HG03095 (cell line): ENCODE measurements around the gene HAGH.

Experiments
- ATAC-seq: cut with Tn5 transposase; IDR thresholded peaks from one replicate; pipeline ENCODE4 v1.9.1; 2021; ENCODE audit warnings: moderate library complexity; ENCODE audit not compliant: unreplicated experiment

Gene HAGH

DNA sequence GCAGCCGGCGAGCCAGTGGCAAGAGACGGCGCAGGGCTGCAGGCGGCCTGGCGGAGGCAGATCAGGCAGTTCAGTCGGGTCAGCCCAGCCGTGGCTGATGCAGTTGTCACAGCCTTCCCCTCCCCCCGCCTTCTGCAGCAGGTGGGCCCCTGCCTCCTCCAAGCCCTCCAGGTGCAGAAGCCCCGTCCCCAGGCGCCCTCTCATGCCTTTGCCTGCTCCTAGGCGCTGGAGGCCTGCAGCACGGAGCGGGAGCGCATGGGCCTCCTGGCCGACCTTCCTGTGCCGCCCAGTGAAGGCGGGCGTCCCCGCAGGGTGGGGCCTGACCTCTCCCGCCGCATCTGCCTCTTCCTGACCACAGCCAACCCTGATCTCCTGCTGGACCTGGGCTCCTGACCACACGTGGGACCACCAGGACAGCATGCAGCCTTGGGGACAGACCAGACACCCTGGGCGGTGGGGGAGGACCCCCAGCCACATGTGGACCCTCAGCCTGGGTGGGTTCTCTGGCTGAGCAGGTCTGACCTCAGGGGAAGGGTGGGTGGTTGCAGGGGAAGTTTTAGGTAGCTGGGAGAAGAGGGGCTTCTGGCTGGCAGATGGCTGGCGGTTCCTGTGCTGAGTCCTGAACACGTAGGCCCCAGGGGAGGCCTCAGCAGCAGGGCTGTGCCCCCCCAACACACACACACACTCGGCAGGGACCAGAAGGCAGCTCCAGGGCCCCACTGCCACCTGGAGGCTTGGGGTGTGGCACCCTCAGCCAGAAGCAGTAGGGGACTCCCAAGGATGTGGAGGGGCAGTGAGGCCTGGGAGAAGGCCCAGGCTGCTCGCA, 50.6 kb downstream of the HAGH start:
- ATAC-seq = no peak

GRCh38 chr16:1775006-1775845, 51.4 kb downstream of the HAGH start:
- no peak for ATAC-seq

DNA sequence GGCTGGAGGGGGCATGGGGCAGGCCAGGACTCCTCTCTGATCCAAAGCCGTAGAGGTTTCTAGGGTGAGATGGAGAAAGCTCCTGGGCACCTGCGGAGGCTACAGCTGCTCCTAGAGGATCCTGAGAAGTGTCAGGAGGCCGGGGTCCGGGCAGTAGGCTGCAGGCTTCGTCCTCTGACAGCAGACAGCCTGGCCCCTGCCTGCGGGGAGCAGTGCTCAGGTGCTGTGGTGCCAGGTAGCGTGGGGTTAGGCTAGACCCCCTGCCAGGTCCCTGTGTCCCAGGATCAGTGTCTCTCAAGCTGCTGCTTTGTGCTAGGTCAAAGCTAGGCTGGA, 52.2 kb downstream of the HAGH start:
- ATAC-seq = no peak

DNA sequence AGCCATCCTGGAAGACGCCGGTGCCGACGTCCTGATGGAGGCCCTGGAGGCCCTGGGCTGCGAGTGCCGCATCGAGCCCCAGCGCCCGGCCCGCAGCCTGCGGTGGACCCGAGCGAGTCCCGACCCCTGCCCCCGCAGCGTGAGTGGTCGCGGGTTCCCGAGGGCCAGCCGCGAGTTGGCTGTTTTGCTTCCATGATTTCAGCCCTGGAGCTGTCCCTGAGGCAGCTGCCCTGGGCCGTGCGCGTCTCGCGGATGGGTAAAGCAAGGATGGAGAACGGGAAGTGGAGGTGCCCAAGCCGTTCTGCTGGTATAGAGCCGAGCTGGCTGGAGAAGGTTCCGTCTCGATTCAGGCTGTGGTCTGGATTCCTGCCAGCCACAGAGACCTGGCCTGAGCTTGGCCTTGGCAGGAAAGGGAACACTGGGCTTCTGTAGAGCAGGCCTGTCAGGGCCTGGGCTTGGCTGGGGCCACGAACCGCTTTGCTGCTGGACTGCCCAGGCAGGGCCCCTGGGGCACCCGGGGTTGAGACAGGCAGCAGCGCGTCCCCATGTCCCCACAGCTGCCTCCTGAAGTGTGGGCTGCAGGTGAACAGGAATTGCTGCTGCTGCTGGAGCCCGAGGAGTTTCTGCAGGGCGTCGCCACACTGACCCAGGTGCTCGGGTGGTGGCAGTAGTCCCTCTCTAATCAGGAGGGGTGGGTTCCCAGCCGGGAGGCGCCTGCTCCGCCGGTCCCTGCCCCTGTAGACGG, 52.8 kb downstream of the HAGH start:
- no peak for ATAC-seq

DNA sequence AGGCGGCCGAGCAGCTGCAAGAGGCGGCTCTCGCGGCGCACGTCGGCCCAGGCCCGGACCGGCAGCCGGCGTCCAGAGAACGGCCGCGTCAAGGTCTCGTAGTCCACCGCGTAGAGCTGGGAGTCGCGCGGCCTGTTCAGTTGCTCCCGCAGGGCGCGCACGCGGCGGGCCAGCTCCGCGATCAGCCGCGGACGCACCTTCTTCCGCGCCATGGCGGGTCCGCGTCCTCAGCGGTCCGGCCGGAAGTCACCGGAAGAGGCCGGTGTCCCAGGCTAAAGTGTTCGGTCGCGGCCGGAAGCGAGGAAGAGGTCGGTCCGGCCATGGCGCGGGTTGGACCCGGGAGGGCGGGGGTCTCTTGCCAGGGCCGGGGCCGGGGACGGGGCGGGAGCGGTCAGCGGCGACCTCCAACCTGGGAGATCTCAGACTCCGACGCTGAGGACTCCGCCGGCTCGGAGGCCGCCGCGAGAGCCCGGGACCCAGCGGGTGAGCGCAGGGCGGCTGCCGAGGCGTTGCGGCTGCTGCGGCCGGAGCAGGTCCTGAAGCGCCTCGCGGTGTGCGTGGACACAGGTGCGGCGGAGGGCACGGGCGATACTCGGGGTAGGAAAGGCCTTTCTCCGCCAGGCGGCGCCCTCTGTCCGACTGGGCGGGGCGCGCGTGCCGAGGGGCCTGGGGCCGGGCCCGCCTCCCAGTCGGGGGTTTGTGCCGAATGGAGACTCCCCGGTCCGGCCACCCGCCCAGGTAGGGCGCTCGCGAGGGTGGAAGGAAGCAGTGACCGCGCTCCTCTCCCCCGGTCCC, 53.5 kb downstream of the HAGH start, which contains the start of gene MRPS34:
TSS of gene MRPS34 (minus strand) at position 227 of the 795 bp plus-strand sequence. CDS start at position 212, 15 bp downstream.
- ATAC-seq = no peak

DNA sequence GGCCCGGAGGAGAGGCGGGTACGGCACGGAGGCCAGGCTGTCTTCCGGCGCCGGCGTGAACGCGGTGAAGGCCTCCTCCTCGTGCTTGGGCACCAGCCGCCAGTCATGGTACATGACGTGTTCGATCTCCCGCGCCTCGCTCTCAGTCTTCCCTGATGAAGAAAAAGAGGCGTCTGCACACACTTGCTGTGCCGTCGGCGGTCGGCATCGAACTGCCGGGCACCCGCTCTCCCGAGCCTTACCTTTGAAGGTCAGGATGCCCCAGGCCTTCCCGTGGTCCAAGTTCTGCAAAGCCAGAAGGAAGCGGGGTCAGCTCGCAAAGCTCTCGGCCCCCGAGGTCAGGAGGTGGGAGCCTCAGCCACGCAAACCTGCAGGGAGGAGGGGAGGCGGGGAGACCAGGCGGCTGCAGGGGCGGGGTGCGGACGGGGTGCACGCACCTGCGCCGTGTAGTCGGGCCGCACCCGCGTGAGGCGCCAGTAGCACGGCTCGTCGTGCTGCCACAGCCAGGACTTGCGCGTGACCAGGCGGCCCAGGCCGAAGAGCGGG, 54.2 kb downstream of the HAGH start, which contains the start of gene EME2:
TSS of gene EME2 (plus strand) at position 449 of the 546 bp plus-strand sequence. CDS start 418 bp downstream, outside the sequence.
- no peak for ATAC-seq

DNA sequence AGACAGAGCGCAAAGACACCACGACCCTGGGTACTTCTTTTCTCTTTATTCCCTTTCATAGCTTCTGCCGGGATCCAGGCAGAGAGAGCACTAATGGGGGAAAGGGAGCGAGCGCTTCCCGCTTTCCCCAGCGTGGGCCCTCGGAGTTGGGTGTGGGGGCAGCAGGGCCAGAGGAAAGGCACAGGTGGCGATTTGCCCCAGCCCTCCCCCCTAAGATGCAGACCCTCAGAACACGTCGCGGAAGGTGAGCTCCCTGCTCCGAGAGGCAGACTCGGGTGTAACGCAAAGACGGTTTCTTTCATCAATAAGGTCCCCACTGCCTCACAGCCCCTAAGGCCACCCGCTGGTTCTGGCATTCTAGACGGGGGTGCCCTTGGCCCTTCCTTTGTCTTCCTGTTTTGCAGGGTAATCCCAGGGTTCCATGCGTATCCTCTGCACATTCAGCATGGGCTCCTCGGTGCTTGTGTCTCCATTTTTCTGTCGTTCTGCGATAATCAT, 54.7 kb downstream of the HAGH start:
- ATAC-seq = no peak

DNA sequence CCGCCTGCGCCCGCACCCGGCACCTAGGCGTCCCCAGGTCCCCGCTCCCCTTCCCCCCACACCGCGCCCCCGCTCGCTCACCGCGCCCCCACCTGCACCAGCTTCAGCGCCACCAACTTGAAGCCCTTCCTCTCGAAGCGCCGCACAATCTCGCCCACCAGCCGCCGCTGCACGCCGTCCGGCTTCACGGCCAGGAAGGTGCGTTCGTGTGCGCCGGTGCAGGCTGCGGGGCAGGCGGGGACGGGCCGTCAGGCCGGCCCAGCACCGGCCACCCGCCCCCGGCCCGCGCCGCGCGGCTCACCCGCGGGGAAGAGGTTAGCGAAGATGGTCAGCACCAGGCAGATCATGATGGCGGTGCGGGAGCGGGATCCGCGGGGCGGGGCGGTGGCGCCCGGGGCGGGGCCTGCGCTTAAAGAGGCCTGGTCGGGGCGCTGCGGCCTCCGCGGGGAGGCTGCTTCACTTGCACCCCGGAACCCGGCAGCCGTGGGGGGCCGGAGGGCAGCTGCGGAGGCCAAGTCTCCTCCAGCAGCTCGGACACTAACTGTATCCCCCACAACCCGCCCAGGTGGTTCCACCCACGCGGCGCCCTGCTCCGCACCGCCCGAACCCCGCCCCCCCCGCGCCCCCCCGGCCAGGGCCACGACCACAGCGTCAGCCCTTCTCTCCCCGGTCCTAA, 55.3 kb downstream of the HAGH start, which contains the start of gene NME3:
TSS of gene NME3 (minus strand) at position 356 of the 676 bp plus-strand sequence. CDS start at position 347, 9 bp downstream.
- no peak for ATAC-seq

DNA sequence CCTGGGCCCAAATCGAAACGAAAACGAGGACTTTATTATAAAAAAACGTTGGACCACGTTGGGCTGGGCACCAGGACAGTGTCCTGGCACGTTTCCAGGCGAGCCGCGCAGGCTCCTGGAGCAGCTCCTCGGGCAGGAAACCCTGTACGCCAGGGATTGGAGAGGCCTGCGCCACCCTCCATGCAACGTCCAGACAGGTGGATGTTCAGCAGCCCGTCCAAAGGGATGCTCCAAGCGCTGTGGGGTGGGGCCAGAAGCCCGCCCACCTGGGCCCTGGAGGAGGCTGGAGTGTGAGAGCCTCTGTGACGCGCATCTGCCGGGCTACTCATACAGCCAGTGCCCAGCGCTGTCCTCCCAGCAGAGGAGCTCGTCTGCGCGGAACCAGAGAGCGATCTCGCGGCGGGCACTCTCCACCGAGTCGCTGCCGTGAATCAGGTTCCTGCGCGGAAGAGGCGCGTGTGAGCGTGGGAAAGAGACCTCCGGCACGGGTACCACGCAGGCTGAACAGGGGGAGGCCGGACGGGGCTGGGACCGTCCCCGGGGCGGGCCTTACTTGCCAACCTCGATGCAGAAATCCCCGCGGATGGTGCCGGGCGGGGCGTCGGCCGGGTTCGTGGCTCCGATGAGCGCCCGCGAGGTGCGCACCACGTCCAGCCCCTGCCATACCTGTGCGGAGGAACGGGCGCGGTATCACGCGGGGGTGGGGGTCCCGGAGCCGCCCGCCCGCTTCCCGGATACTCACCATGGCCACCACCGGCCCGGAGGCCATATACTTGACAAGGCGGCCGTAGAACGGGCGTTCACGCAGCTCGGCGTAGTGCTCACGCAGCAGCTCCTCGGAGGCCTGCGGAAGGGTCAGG, 56.1 kb downstream of the HAGH start:
- no peak for ATAC-seq

GRCh38 chr16:1769402-1770300, 57.0 kb downstream of the HAGH start:
- no peak for ATAC-seq

DNA sequence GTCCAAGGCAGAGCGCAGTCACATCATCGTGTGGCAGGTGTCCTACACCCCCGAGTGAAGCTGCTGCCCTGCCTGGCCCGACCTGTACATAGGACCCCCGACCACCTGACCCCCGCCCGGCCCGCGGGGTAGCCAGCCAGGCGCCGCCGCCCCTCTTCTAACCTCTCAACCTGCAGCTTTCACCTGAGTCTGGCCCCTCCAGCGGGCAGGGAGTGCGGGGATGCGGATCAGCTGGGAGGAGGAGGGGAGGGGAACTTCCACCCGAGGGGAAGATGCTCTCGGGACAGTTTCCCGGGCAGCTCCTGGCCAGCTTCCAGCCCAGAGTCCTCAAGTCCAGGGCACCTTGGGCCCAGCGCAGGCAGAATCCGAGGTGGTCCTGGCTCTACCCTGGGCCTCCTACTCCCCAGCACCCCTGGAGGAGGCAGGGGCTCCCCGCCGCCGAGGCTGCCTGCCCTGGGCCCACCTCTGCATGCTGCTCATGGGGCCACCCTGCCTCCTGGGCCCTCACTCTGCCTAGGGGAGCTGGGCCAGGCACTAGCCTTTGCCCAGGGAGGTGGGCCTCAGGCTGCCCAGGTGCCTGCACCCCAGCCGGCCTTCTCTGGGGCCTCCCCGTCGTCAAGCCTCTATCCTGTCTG, 57.7 kb downstream of the HAGH start:
- no peak for ATAC-seq

GRCh38 chr16:1768061-1768766, 58.4 kb downstream of the HAGH start:
- ATAC-seq = no peak

DNA sequence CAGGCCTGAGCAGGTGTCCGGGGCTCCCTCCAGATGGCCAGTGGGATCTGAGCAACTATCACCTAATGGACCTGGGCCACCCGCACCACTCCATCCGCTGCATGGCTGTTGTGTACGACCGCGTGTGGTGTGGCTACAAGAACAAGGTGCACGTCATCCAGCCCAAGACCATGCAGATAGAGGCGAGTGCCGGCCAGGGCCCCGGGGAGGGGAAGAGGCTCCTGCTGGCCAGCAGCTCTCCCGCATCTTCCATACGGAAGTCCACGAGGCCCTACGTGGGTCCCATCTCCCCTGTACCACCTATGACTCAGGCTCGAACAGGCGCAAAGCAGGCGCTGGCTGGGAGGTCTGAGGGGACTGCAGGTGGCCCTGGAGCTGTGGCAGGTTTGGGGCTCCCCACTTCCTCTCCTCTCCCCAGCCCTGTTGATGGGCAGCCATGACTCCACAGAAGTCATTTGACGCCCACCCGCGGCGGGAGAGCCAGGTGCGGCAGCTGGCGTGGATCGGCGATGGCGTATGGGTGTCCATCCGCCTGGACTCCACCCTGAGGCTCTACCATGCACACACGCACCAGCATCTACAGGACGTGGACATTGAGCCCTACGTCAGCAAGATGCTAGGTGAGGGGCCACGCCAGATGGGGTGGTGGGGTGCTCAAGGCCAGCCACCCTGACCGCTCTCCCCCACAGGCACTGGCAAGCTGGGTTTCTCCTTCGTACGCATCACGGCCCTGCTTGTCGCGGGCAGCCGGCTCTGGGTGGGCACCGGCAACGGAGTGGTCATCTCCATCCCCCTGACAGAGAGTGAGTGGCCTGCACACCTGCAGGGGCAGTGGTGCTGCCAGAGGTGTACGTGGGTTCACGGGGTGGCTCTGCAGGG, 59.3 kb downstream of the HAGH start:
- ATAC-seq = no peak

GRCh38 chr16:1766701-1767100, 59.9 kb downstream of the HAGH start:
- no peak for ATAC-seq

GRCh38 chr16:1766231-1766630, 60.4 kb downstream of the HAGH start:
- ATAC-seq = no peak
